HCT116 (cell line): ENCODE data around the gene ZBTB20. TPM values are rescaled to one million over a fixed set of nuclear protein-coding genes. Genes with fewer than 3 reads are reported as not detected.

ENCODE experiments used
- ATAC-seq: fragments of 200-7000 bp; cut with Tn5 transposase; 2 replicates; pipeline ENCODE4 v1.9.1; 2020; ENCODE audit warnings: mild to moderate bottlenecking, moderate library complexity
- BruUV-seq: library from RNA; stranded (reverse); fragments of 400-500 nt; replicated peaks from 2 replicates; lab custom pipeline; 2021; lab: Mats Ljungman, UMichigan
- CTCF ChIA-PET: fragments of 300-600 bp; sonication (Branson Sonifier 250); formaldehyde crosslinking; loops from one replicate; lab custom pipeline; 2021; ENCODE audit warnings: antibody characterized with exemption; lab: Charles Lee
- POLR2A ChIA-PET: fragments of 300-600, 350-600 bp; sonication (Branson Sonifier 250); formaldehyde crosslinking; loops from one replicate; lab custom pipeline; 2021; ENCODE audit warnings: antibody characterized with exemption; lab: Charles Lee
- RAD21 ChIA-PET, 2 experiments: fragments of 300-600 bp; sonication (Branson Sonifier 250); formaldehyde crosslinking; loops; one replicate each; lab custom pipeline; 2023; ENCODE audit warnings: low total read pairs in 2 of 2; ENCODE audit not compliant: uncharacterized antibody in 2 of 2, unreplicated experiment in 2 of 2, low non-redundant PET in 1 of 2; lab: Charles Lee
- DNase-seq: peaks from one replicate; pipeline ENCODE4 v3.0.0-alpha.2; 2010; ENCODE audit warnings: low read depth, low spot score
- H2AFZ ChIP-seq: fragments of 200-600 bp; shearing (Covaris generic), sonication (generic); 2 replicates; pipeline ENCODE4 v1.6.1; 2017; ENCODE audit warnings: low read depth, mixed run types, mixed read lengths, antibody characterized with exemption, low read length; ENCODE audit not compliant: poor library complexity, severe bottlenecking
- H3K27ac ChIP-seq: 2 replicates; pipeline ENCODE4 v1.5.1; 2012; ENCODE audit warnings: low read depth, low read length
- H3K27me3 ChIP-seq: fragments of 200-600 bp; sonication (generic); 2 replicates; pipeline ENCODE4 v1.6.1; 2016; ENCODE audit warnings: mixed run types, low read length, mixed read lengths; ENCODE audit not compliant: insufficient read depth
- H3K36me3 ChIP-seq, 2 experiments: fragments of 200-500 bp in 1 of 2; fragments of 200-600 bp in 1 of 2; sonication (Bioruptor generic) in 1 of 2; sonication (generic) in 1 of 2; 2 replicates each; pipeline versions ENCODE4 v1.5.1 to v1.6.1; 2014 to 2016; ENCODE audit warnings: low read length in 2 of 2, inconsistent platforms in 1 of 2, mixed read lengths in 1 of 2, mixed run types in 1 of 2; ENCODE audit not compliant: insufficient read depth in 2 of 2, control insufficient read depth in 1 of 2
- H3K4me1 ChIP-seq, 2 experiments: fragments of 200-600 bp in 1 of 2; sonication (generic) in 1 of 2; 2 replicates each; pipeline versions ENCODE4 v1.5.1 to v1.6.1; 2012 to 2017; ENCODE audit warnings: low read length in 2 of 2, inconsistent platforms in 1 of 2, mild to moderate bottlenecking in 1 of 2, mixed read lengths in 1 of 2, mixed run types in 1 of 2, moderate library complexity in 1 of 2; ENCODE audit not compliant: insufficient read depth in 2 of 2, control insufficient read depth in 1 of 2
- H3K4me2 ChIP-seq: fragments of 200-600 bp; sonication (generic); 2 replicates; pipeline ENCODE4 v1.6.1; 2017; ENCODE audit warnings: mixed run types, low read length, mixed read lengths
- H3K4me3 ChIP-seq, 2 experiments: fragments of 200-600 bp in 1 of 2; sonication (generic) in 1 of 2; replicated peaks in 1 of 2; 2 replicates each; pipeline ENCODE4 v1.5.1; 2011 to 2016; ENCODE audit warnings: low read length in 2 of 2, control low read depth in 1 of 2, low read depth in 1 of 2, mild to moderate bottlenecking in 1 of 2, mixed read lengths in 1 of 2, mixed run types in 1 of 2
- H3K79me2 ChIP-seq: fragments of 200-600 bp; sonication (generic); 2 replicates; pipeline ENCODE4 v1.6.1; 2017; ENCODE audit warnings: mild to moderate bottlenecking, mixed run types, low read length, moderate library complexity, mixed read lengths; ENCODE audit not compliant: insufficient read depth
- H3K9ac ChIP-seq: fragments of 200-600 bp; sonication (generic); 2 replicates; pipeline ENCODE4 v1.6.1; 2016; ENCODE audit warnings: low read length, mixed read lengths
- H3K9me2 ChIP-seq: fragments of 200-600 bp; sonication (generic), shearing (Covaris generic); 2 replicates; pipeline ENCODE4 v1.6.1; 2017; ENCODE audit warnings: mixed run types, mild to moderate bottlenecking, moderate library complexity; ENCODE audit not compliant: insufficient read depth
- H3K9me3 ChIP-seq, 2 experiments: fragments of 200-500 bp in 1 of 2; fragments of 200-600 bp in 1 of 2; sonication (Bioruptor generic) in 1 of 2; sonication (generic) in 1 of 2; 2 replicates each; pipeline ENCODE4 v1.6.1; 2014 to 2017; ENCODE audit warnings: low read length in 2 of 2, mixed read lengths in 2 of 2, inconsistent platforms in 1 of 2, low read depth in 1 of 2, mild to moderate bottlenecking in 1 of 2, mixed run types in 1 of 2, moderate library complexity in 1 of 2; ENCODE audit not compliant: control insufficient read depth in 1 of 2, insufficient read depth in 1 of 2
- H4K20me1 ChIP-seq: fragments of 200-600 bp; sonication (generic), shearing (Covaris generic); 2 replicates; pipeline ENCODE4 v1.6.1; 2017; ENCODE audit warnings: mixed run types, mild to moderate bottlenecking, moderate library complexity; ENCODE audit not compliant: insufficient read depth
- CBX3 ChIP-seq: IDR thresholded peaks from 2 replicates; pipeline ENCODE4 v1.6.1; 2012; ENCODE audit warnings: low read depth
- CEBPB ChIP-seq: IDR thresholded peaks from 2 replicates; pipeline ENCODE4 v1.6.1; 2012; ENCODE audit warnings: low read depth
- EGR1 ChIP-seq: IDR thresholded peaks from 2 replicates; pipeline ENCODE4 v1.6.1; 2012; ENCODE audit warnings: low read depth
- EZH2 ChIP-seq: fragments of 200-600 bp; sonication (generic); IDR thresholded peaks from 2 replicates; pipeline ENCODE4 v1.6.1; 2017; ENCODE audit warnings: antibody characterized with exemption, mixed run types
- EZH2phosphoT487 ChIP-seq: fragments of 200-600 bp; IDR thresholded peaks from 2 replicates; pipeline ENCODE4 v1.6.1; 2018; ENCODE audit warnings: antibody characterized with exemption, borderline replicate concordance
- JUND ChIP-seq: IDR thresholded peaks from 2 replicates; pipeline ENCODE4 v1.6.1; 2012
- POLR2A ChIP-seq: IDR thresholded peaks from 2 replicates; pipeline ENCODE4 v1.7.0; 2011; ENCODE audit warnings: borderline replicate concordance; ENCODE audit not compliant: insufficient read depth, insufficient read length; ENCODE audit errors: extremely low read depth
- POLR2AphosphoS5 ChIP-seq: IDR thresholded peaks from 2 replicates; pipeline ENCODE4 v1.6.1; 2011; ENCODE audit warnings: mild to moderate bottlenecking, low read depth, low read length, moderate library complexity
- RAD21 ChIP-seq: IDR thresholded peaks from 2 replicates; pipeline ENCODE4 v1.6.1; 2012; ENCODE audit warnings: low read depth, mild to moderate bottlenecking
- SIN3A ChIP-seq: IDR thresholded peaks from 2 replicates; pipeline ENCODE4 v1.6.1; 2012; ENCODE audit warnings: low read depth
- TCF7L2 ChIP-seq: IDR thresholded peaks from 2 replicates; pipeline ENCODE4 v1.7.0; 2011; ENCODE audit warnings: borderline replicate concordance, inconsistent platforms; ENCODE audit not compliant: insufficient read depth, insufficient read length; ENCODE audit errors: extremely low read depth
- ZFX ChIP-seq: fragments of 450-650 bp; IDR thresholded peaks from 2 replicates; pipeline ENCODE4 v1.6.1; 2017
- intact Hi-C: fragments of 100-400 bp; cut with micrococcal nuclease; formaldehyde crosslinking; loops from 2 replicates; pipeline ENCODE4 v1.10.0; 2022
- total RNA-seq: library from RNA; stranded (reverse); gene quantifications from one replicate; pipeline ENCODE4 v1.2.1, GENCODE V29; 2021; ENCODE audit not compliant: unreplicated experiment
- TF ChIP-seq, protein P1 (sequence below), 3 experiments: fragments of 200-600 bp in 1 of 3; sonication (generic) in 1 of 3; IDR thresholded peaks in 2 of 3; conservative IDR thresholded peaks in 1 of 3; 2 replicates each; pipeline ENCODE4 v1.5.1; 2012 to 2017; ENCODE audit warnings: low read depth in 2 of 3, low read length in 2 of 3, antibody characterized with exemption in 1 of 3, borderline replicate concordance in 1 of 3, control low read depth in 1 of 3, mild to moderate bottlenecking in 1 of 3, mixed read lengths in 1 of 3, mixed run types in 1 of 3, moderate library complexity in 1 of 3; ENCODE audit not compliant: insufficient read depth in 1 of 3
- TF ChIP-seq, protein P2 (sequence below): IDR thresholded peaks from 2 replicates; pipeline ENCODE4 v1.6.1; 2012

The ZBTB20 gene
- total RNA-seq, 1 experiment from 2014 or later, result 42.1 TPM

DNA sequence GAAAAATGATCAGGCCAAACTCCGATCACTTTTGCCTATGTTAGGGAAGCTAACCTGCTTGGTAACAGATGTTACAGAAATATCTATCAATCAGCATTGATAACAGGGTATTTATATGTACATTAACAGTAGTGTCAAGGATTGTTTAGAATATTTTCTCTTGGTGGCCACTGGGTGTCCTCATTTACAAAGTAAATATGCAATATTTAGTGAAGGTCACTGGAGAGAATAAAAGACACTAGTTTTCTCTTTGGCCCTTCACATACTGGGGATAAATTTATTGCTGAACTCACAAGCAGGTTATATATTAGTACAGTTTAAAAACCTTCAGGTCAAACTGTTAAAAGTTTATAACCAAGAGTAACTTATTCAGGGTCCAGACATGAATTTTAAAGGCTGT lies 784.3 kb downstream of the ZBTB20 start:
- TF ChIP-seq RAD21, result peak; percentile 72
- TF ChIP-seq SIN3A, result no peak
- TF ChIP-seq, protein P1, sequence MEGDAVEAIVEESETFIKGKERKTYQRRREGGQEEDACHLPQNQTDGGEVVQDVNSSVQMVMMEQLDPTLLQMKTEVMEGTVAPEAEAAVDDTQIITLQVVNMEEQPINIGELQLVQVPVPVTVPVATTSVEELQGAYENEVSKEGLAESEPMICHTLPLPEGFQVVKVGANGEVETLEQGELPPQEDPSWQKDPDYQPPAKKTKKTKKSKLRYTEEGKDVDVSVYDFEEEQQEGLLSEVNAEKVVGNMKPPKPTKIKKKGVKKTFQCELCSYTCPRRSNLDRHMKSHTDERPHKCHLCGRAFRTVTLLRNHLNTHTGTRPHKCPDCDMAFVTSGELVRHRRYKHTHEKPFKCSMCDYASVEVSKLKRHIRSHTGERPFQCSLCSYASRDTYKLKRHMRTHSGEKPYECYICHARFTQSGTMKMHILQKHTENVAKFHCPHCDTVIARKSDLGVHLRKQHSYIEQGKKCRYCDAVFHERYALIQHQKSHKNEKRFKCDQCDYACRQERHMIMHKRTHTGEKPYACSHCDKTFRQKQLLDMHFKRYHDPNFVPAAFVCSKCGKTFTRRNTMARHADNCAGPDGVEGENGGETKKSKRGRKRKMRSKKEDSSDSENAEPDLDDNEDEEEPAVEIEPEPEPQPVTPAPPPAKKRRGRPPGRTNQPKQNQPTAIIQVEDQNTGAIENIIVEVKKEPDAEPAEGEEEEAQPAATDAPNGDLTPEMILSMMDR (IDR thresholded peaks at IDR 0.05 in 2 of 3, conservative IDR thresholded peaks at IDR 0.05 in 1 of 3; ENCODE audit: borderline replicate concordance in 1 of 3, insufficient read depth in 1 of 3, low read depth in 2 of 3, low read length in 2 of 3), result peak; percentile 41 to 59 (median 43); a peak in 5 of 6 replicates
- no peak overlapping the region for H3K9ac ChIP-seq
- ChIA-PET POLR2A (no interaction called here), RAD21 (interaction anchor here in 1 of 2 experiments (1.0 kb wide), 1 partner anchor 55 kb away, joined by 3 read pairs; no protein-coding TSS in a partner anchor), CTCF (interaction anchor here (0.6 to 2.2 kb wide), 3 partner anchors 16 to 56 kb away, joined by 3 to 7 read pairs (median 3); no protein-coding TSS in a partner anchor)
- no peak overlapping the region for H2AFZ ChIP-seq
- peak overlapping the region; percentile 41; the same call in 1 of the 2 replicates for H3K27ac ChIP-seq
- no peaks in the 10 kb centered on the region for H3K9me3 ChIP-seq
- intact Hi-C loops, result loop anchor here (5.0 to 10.0 kb wide), 3 partner anchors 729 to 852 kb away; no protein-coding TSS in a partner anchor
- no peak overlapping the region for H3K4me3 ChIP-seq
- no peaks in the 10 kb centered on the region for H3K9me2 ChIP-seq
- no peaks in the 10 kb centered on the region for H3K27me3 ChIP-seq
- no peaks in the 10 kb centered on the region for H3K36me3 ChIP-seq
- peak; percentile 33 for DNase-seq
- H3K4me2 ChIP-seq, result no peak overlapping the region
- peaks cover 11% of the 10 kb centered on the region; the same call in 1 of the 2 replicates for H3K79me2 ChIP-seq
- ATAC-seq, result peak; percentile 80
- H4K20me1 ChIP-seq, result 0 out of 2 replicates have a peak, but pooled peaks cover 4% of the 10 kb centered on the region
- H3K4me1 ChIP-seq, result peaks cover 20 to 28% of the 10 kb centered on the region in 2 experiments
- BruUV-seq, result no TSS peak

DNA sequence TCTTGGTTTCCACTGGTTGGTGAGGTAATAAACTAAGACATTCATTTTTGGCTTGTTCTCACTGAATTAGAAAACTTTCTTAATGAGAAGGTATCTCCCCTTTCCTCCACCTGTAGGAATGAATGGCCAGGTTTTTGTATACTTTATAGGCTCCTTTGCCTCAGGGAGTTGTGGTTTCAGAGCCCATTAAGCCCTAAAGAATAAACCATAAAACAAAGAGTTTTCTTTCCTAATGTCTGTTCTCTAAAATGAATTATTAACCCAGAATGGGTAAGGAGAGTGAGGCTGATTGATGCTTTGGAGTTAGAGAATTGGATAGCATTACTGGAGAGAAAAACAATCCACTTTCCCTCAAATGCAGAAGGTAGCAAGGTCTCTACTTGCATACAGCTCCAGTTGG lies 785.7 kb downstream of the ZBTB20 start:
- H3K4me3 ChIP-seq, result no peak overlapping the region
- no peak for ATAC-seq
- no peaks in the 10 kb centered on the region for H3K36me3 ChIP-seq
- TF ChIP-seq SIN3A (no peak), EZH2phosphoT487 (no peak), POLR2AphosphoS5 (no peak), POLR2A (no peak), EGR1 (no peak), CBX3 (no peak), ZFX (no peak), EZH2 (no peak), TCF7L2 (no peak), CEBPB (no peak), JUND (no peak)
- TF ChIP-seq, protein P1 (IDR thresholded peaks at IDR 0.05 in 2 of 3, conservative IDR thresholded peaks at IDR 0.05 in 1 of 3; ENCODE audit: borderline replicate concordance in 1 of 3, insufficient read depth in 1 of 3, low read depth in 2 of 3, low read length in 2 of 3), result no peak
- TF ChIP-seq, protein P2, sequence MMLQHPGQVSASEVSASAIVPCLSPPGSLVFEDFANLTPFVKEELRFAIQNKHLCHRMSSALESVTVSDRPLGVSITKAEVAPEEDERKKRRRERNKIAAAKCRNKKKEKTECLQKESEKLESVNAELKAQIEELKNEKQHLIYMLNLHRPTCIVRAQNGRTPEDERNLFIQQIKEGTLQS, result no peak
- TF ChIP-seq, all 23 proteins: peak for 0
- ChIA-PET POLR2A (no interaction called here), RAD21 (no interaction called here), CTCF (no interaction called here)
- BruUV-seq, result no TSS peak
- Histone ChIP-seq H3K27me3 (no peaks in the 10 kb centered on the region), H4K20me1 (0 out of 2 replicates have a peak, but pooled peaks cover 4% of the 10 kb centered on the region), H3K79me2 (peaks cover 8% of the 10 kb centered on the region; the same call in 1 of the 2 replicates), H3K27ac (no peak overlapping the region), H3K9ac (no peak overlapping the region), H3K9me2 (no peaks in the 10 kb centered on the region), H2AFZ (no peak overlapping the region), H3K9me3 (no peaks in the 10 kb centered on the region), H3K4me1 (peaks cover 16 to 22% of the 10 kb centered on the region in 2 experiments), H3K4me2 (no peak overlapping the region)
- DNase-seq, result no peak
- intact Hi-C loops, result loop anchor here (5.0 to 10.0 kb wide), 3 partner anchors 731 to 853 kb away; no protein-coding TSS in a partner anchor
